Karpas-422 (cell line): Measurements from ENCODE around the gene CDR2L. TPM values are rescaled to one million over a fixed set of nuclear protein-coding genes. Genes with fewer than 3 reads are reported as not detected.
"Not testable (repeated sequence)": the region's sequence is repeated elsewhere in the genome, so short reads cannot be mapped to it uniquely, and the experiment has no call there.

Experiments
- DNase-seq: peaks from one replicate; pipeline ENCODE4 v3.0.0-alpha.2; 2015
- H2AFZ ChIP-seq: fragments of 200-600 bp; sonication (generic); 2 replicates; pipeline ENCODE4 v1.6.1; 2014; ENCODE audit warnings: antibody characterized with exemption, low read length, mixed read lengths
- H3K27ac ChIP-seq: fragments of 200-600 bp; sonication (generic); 2 replicates; pipeline ENCODE4 v1.5.1; 2014; ENCODE audit warnings: mild to moderate bottlenecking, low read length, moderate library complexity
- H3K27me3 ChIP-seq: fragments of 200-600 bp; sonication (generic); 2 replicates; pipeline ENCODE4 v1.6.1; 2014; ENCODE audit warnings: low read length, mixed read lengths
- H3K36me3 ChIP-seq: fragments of 200-600 bp; sonication (generic); 2 replicates; pipeline ENCODE4 v1.6.1; 2014; ENCODE audit warnings: low read length, mixed read lengths; ENCODE audit not compliant: insufficient read depth
- H3K4me1 ChIP-seq: fragments of 200-600 bp; sonication (generic); 2 replicates; pipeline ENCODE4 v1.6.1; 2014; ENCODE audit warnings: mild to moderate bottlenecking, low read length, mixed read lengths
- H3K4me2 ChIP-seq: fragments of 200-600 bp; sonication (generic); 2 replicates; pipeline ENCODE4 v1.6.1; 2014; ENCODE audit warnings: low read length, low read depth, mild to moderate bottlenecking; ENCODE audit not compliant: poor library complexity, severe bottlenecking
- H3K4me3 ChIP-seq: fragments of 200-600 bp; sonication (generic); 2 replicates; pipeline ENCODE4 v1.5.1; 2014; ENCODE audit warnings: mild to moderate bottlenecking, antibody characterized with exemption, low read length, mixed read lengths
- H3K79me2 ChIP-seq: fragments of 200-600 bp; sonication (generic); 2 replicates; pipeline ENCODE4 v1.6.1; 2014; ENCODE audit warnings: mild to moderate bottlenecking, low read length, mixed read lengths
- H3K9ac ChIP-seq: fragments of 200-600 bp; sonication (generic); 2 replicates; pipeline ENCODE4 v1.6.0; 2014; ENCODE audit warnings: low read length
- H3K9me2 ChIP-seq: fragments of 200-600 bp; sonication (generic), shearing (Covaris generic); replicated peaks from 2 replicates; pipeline ENCODE4 v1.6.0; 2014; ENCODE audit warnings: mild to moderate bottlenecking, low read length, moderate library complexity; ENCODE audit not compliant: insufficient read depth
- H3K9me3 ChIP-seq: fragments of 300-700, 200-600 bp; sonication (generic); 2 replicates; pipeline ENCODE4 v1.6.1; 2014; ENCODE audit warnings: low read length, mixed read lengths
- H4K20me1 ChIP-seq: fragments of 200-600 bp; sonication (generic); 2 replicates; pipeline ENCODE4 v1.6.1; 2014; ENCODE audit warnings: mild to moderate bottlenecking, antibody characterized with exemption, low read length, low read depth; ENCODE audit not compliant: insufficient read depth
- total RNA-seq: library from RNA; depleted of rRNA; stranded (reverse); fragments of >200 nt; shearing (Covaris generic); gene quantifications from 2 replicates; pipeline ENCODE4 v1.2.3, GENCODE V29; 2014; ENCODE audit warnings: low replicate concordance

Gene CDR2L
- total RNA-seq, 1 experiment from 2014 or later: not detected

- no peak overlapping the region for H3K9ac ChIP-seq
- no peaks in the 10 kb centered on the region for H3K27me3 ChIP-seq
- no peak overlapping the region for H3K4me2 ChIP-seq
- no peak overlapping the region for H2AFZ ChIP-seq
- no peaks in the 10 kb centered on the region for H3K9me3 ChIP-seq
- no peak overlapping the region for H3K4me3 ChIP-seq
- no peaks in the 10 kb centered on the region for H3K36me3 ChIP-seq
- H3K79me2 ChIP-seq: no peaks in the 10 kb centered on the region
- DNase-seq: no peak
- no peaks in the 10 kb centered on the region for H4K20me1 ChIP-seq
- H3K9me2 ChIP-seq: no peaks in the 10 kb centered on the region
- no peak overlapping the region for H3K27ac ChIP-seq
- H3K4me1 ChIP-seq: no peaks in the 10 kb centered on the region
Measured at GRCh38 chr17:74998783-74999182, 11.4 kb downstream of the CDR2L start.

- H3K4me3 ChIP-seq: no peak overlapping the region
- no peaks in the 10 kb centered on the region for H3K36me3 ChIP-seq
- no peak overlapping the region for H2AFZ ChIP-seq
- H3K27ac ChIP-seq: no peak overlapping the region
- H3K27me3 ChIP-seq: no peaks in the 10 kb centered on the region
- no peak overlapping the region for H3K9ac ChIP-seq
- no peaks in the 10 kb centered on the region for H4K20me1 ChIP-seq
- H3K4me1 ChIP-seq: no peaks in the 10 kb centered on the region
- no peak overlapping the region for H3K4me2 ChIP-seq
- H3K9me3 ChIP-seq: no peaks in the 10 kb centered on the region
- H3K79me2 ChIP-seq: no peaks in the 10 kb centered on the region
- no peak for DNase-seq
- no peaks in the 10 kb centered on the region for H3K9me2 ChIP-seq
Measured at GRCh38 chr17:74999523-74999922, 12.1 kb downstream of the CDR2L start.

- Histone ChIP-seq H3K9ac (no peak overlapping the region), H3K9me2 (no peaks in the 10 kb centered on the region), H3K27ac (no peak overlapping the region), H3K4me2 (no peak overlapping the region), H3K4me1 (no peaks in the 10 kb centered on the region), H3K27me3 (no peaks in the 10 kb centered on the region), H2AFZ (no peak overlapping the region), H3K4me3 (no peak overlapping the region), H4K20me1 (no peaks in the 10 kb centered on the region), H3K9me3 (no peaks in the 10 kb centered on the region), H3K79me2 (no peaks in the 10 kb centered on the region), H3K36me3 (no peaks in the 10 kb centered on the region)
- no peak for DNase-seq
Measured at GRCh38 chr17:75001915-75002843, 14.7 kb downstream of the CDR2L start.

GRCh38 chr17:75003070-75003956 is 15.9 kb downstream of the CDR2L start:
- Histone ChIP-seq H3K27me3 (no peaks in the 10 kb centered on the region), H3K9me2 (no peaks in the 10 kb centered on the region), H3K9me3 (no peaks in the 10 kb centered on the region), H3K79me2 (no peaks in the 10 kb centered on the region), H2AFZ (no peak overlapping the region), H3K9ac (no peak overlapping the region), H3K36me3 (no peaks in the 10 kb centered on the region), H3K27ac (no peak overlapping the region), H3K4me1 (no peaks in the 10 kb centered on the region), H4K20me1 (no peaks in the 10 kb centered on the region), H3K4me2 (no peak overlapping the region), H3K4me3 (no peak overlapping the region)
- no peak for DNase-seq

GRCh38 chr17:75003957-75004355 is 16.5 kb downstream of the CDR2L start:
- no peaks in the 10 kb centered on the region for H3K9me3 ChIP-seq
- DNase-seq: no peak
- H3K4me2 ChIP-seq: no peak overlapping the region
- no peak overlapping the region for H2AFZ ChIP-seq
- no peaks in the 10 kb centered on the region for H3K9me2 ChIP-seq
- H3K4me1 ChIP-seq: no peaks in the 10 kb centered on the region
- H3K9ac ChIP-seq: no peak overlapping the region
- no peak overlapping the region for H3K4me3 ChIP-seq
- no peak overlapping the region for H3K27ac ChIP-seq
- H3K36me3 ChIP-seq: no peaks in the 10 kb centered on the region
- H4K20me1 ChIP-seq: no peaks in the 10 kb centered on the region
- H3K27me3 ChIP-seq: no peaks in the 10 kb centered on the region
- no peaks in the 10 kb centered on the region for H3K79me2 ChIP-seq

GRCh38 chr17:75004371-75004770 is 16.9 kb downstream of the CDR2L start:
- no peaks in the 10 kb centered on the region for H3K9me2 ChIP-seq
- H3K27ac ChIP-seq: no peak overlapping the region
- no peak overlapping the region for H3K9ac ChIP-seq
- no peaks in the 10 kb centered on the region for H3K9me3 ChIP-seq
- no peak overlapping the region for H2AFZ ChIP-seq
- H3K79me2 ChIP-seq: no peaks in the 10 kb centered on the region
- no peaks in the 10 kb centered on the region for H3K4me1 ChIP-seq
- no peak overlapping the region for H3K4me3 ChIP-seq
- H3K36me3 ChIP-seq: no peaks in the 10 kb centered on the region
- no peak overlapping the region for H3K4me2 ChIP-seq
- no peak for DNase-seq
- H4K20me1 ChIP-seq: no peaks in the 10 kb centered on the region
- no peaks in the 10 kb centered on the region for H3K27me3 ChIP-seq

- no peak overlapping the region for H3K27ac ChIP-seq
- H3K9ac ChIP-seq: no peak overlapping the region
- DNase-seq: no peak
- no peaks in the 10 kb centered on the region for H4K20me1 ChIP-seq
- no peaks in the 10 kb centered on the region for H3K36me3 ChIP-seq
- no peaks in the 10 kb centered on the region for H3K79me2 ChIP-seq
- no peak overlapping the region for H3K4me2 ChIP-seq
- H3K9me2 ChIP-seq: no peaks in the 10 kb centered on the region
- H3K9me3 ChIP-seq: no peaks in the 10 kb centered on the region
- H3K4me1 ChIP-seq: no peaks in the 10 kb centered on the region
- no peak overlapping the region for H3K4me3 ChIP-seq
- H2AFZ ChIP-seq: no peak overlapping the region
- H3K27me3 ChIP-seq: no peaks in the 10 kb centered on the region
Measured at GRCh38 chr17:75005291-75005690, 17.9 kb downstream of the CDR2L start.

- not testable (repeated sequence) for H3K4me2 ChIP-seq, H3K4me3 ChIP-seq, H2AFZ ChIP-seq, H3K4me1 ChIP-seq, H3K9me2 ChIP-seq, H3K36me3 ChIP-seq, H4K20me1 ChIP-seq, H3K79me2 ChIP-seq, DNase-seq, H3K9ac ChIP-seq, H3K9me3 ChIP-seq, H3K27ac ChIP-seq, H3K27me3 ChIP-seq
Measured at GRCh38 chr17:75006084-75006483, 18.7 kb downstream of the CDR2L start.
